GM13976 (cell line): Measurements from ENCODE around the gene SIDT2.

Experiments
- DNase-seq: peaks from one replicate; pipeline ENCODE4 v3.0.0; 2012; ENCODE audit warnings: low spot score
- in situ Hi-C: fragments of 300-500 bp; cut with MboI; formaldehyde crosslinking; loops from one replicate; pipeline ENCODE4 v1.12.0; 2022; ENCODE audit warnings: low sequenced_read_pairs, mixed read lengths, inconsistent platforms; ENCODE audit not compliant: unreplicated experiment
- TF ChIP-seq, protein P1 (sequence below): IDR thresholded peaks from 2 replicates; pipeline ENCODE4 v1.5.1; 2012; ENCODE audit warnings: borderline replicate concordance, mild to moderate bottlenecking; ENCODE audit not compliant: insufficient read depth; ENCODE audit errors: extremely low read depth, missing control alignments, control extremely low read depth

Gene SIDT2

DNA sequence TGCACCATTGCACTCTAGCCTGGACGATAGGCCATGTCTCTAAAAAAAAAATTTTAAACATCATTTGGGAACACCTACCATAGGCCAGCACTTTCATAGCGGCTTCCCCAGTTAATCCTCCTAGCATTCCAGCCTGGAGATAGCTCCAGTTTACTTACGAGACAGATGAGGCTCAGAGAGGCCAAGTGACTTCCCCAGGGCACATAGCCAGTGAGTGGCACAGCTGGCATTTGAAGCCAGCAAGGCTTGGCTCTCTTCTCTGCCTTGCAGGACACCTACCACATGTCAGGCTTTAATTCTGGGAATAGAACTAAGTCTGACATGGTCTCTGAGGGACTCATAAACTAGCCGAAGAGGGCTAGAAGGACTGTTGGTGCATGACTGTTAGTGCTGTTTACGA, 15.7 kb downstream of the SIDT2 start:
- in situ Hi-C loops = no loop called here
- TF ChIP-seq, protein P1, sequence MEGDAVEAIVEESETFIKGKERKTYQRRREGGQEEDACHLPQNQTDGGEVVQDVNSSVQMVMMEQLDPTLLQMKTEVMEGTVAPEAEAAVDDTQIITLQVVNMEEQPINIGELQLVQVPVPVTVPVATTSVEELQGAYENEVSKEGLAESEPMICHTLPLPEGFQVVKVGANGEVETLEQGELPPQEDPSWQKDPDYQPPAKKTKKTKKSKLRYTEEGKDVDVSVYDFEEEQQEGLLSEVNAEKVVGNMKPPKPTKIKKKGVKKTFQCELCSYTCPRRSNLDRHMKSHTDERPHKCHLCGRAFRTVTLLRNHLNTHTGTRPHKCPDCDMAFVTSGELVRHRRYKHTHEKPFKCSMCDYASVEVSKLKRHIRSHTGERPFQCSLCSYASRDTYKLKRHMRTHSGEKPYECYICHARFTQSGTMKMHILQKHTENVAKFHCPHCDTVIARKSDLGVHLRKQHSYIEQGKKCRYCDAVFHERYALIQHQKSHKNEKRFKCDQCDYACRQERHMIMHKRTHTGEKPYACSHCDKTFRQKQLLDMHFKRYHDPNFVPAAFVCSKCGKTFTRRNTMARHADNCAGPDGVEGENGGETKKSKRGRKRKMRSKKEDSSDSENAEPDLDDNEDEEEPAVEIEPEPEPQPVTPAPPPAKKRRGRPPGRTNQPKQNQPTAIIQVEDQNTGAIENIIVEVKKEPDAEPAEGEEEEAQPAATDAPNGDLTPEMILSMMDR = no peak

DNA sequence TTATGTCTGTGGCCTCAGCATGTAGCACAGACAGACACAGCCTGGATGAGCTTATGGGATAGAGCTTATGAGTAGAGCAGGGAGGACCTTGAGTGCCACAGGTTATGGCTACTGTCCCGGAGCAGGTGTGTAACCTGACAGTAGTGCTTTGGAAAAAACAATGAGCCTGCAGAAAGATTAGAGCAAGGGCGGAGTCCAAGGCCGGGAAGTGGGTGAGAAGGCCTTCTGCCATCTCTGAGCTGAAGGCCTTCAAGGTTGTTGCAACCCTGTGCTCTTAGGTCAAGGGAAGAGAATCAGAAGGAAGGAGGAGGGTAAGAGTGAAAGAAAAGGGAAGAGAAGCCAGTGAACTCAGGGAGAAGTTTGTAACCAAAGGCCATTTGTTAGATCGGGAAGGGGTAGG, 16.7 kb downstream of the SIDT2 start:
- TF ChIP-seq, protein P1 = no peak
- in situ Hi-C loops = no loop called here
- no peak for DNase-seq

More for the DNA sequence above, 15.7 kb downstream of the SIDT2 start:
- no peak for DNase-seq

DNA sequence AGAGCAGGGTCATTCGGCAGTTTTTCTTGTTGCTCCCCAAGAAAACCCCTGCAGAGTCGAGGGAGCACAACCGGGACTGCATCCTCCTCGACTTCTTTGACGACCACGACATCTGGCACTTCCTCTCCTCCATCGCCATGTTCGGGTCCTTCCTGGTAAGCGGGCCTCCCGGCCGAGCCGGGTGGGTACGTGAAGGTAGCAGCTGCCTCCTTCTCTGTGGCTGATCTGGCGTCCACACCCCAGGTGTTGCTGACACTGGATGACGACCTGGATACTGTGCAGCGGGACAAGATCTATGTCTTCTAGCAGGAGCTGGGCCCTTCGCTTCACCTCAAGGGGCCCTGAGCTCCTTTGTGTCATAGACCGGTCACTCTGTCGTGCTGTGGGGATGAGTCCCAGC, 17.2 kb downstream of the SIDT2 start:
- no peak for DNase-seq
- in situ Hi-C loops = no loop called here
- TF ChIP-seq, protein P1 = no peak

DNA sequence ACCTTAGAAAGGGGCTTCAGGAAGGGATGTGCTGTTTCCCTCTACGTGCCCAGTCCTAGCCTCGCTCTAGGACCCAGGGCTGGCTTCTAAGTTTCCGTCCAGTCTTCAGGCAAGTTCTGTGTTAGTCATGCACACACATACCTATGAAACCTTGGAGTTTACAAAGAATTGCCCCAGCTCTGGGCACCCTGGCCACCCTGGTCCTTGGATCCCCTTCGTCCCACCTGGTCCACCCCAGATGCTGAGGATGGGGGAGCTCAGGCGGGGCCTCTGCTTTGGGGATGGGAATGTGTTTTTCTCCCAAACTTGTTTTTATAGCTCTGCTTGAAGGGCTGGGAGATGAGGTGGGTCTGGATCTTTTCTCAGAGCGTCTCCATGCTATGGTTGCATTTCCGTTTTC, 18.5 kb downstream of the SIDT2 start:
- TF ChIP-seq, protein P1 = no peak
- no peak for DNase-seq
- in situ Hi-C loops = no loop called here

DNA sequence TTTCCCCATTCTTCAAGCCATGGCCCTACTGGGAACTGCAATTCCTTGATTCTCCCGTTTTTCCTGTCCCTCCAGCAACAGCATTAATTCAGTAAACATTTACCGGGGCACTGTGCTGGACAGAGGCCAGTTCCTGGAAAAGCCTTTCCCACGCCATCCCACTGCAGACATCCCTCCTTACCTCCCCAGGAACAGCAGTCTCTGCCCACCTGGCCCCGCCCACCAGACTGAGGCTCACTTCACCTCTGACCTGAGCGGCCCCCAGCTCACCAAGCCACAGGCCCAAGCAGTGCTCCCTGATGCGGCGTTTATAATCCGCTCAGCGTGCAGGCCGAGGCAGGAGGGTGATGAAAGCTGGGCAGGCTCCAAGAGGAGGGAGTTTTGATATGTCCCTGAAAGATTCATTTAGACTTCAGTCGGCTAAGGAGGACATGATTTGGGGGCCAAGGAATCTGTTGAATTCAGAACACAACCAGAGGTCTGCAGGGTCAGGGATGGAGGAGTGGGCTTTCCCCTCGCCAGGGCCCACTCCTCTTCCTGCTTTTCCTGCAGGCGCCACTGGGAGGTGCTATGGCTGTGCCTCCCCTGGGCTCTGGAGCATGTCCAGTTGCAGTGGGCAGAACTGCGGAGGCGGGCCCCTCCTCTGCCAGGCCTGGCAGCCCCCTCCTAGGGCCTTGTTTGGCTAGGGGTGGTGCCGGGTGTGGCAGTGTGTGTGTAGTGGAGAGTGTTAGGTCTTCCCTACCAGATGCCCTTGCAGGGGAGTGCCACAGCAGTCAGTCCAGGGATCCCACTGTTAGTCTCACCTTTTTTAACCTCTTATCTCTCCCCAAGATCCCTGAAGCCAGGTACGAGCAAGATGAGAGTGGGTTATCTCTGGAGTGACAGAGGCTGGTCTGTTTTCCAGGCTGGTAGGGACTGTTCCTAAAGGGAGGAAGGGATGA, 19.2 kb downstream of the SIDT2 start:
- TF ChIP-seq, protein P1 = no peak
- in situ Hi-C loops = no loop called here
- DNase-seq = no peak

DNA sequence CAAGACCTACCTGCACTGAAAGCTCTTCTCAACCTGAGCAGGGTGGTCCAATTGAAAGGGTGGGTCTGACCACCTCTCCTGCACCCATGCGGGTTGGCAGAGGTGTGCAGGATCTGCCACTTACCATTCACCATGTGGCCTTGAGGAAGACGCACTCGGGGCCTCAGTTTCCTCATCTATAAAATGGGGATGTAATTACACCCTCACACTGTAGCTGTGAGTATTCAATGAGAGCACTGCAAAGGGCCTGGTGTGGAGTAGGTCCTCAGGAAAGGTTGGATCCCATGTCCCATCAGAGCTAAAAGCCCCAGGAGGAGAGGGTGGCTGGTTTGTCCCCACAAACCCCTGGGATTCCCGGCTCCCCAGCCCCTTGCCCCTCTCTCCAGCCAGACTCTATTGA, 20.1 kb downstream of the SIDT2 start:
- in situ Hi-C loops = no loop called here

More for the DNA sequence above, 20.1 kb downstream of the SIDT2 start:
- TF ChIP-seq, protein P1 = no peak
- no peak for DNase-seq
